Activated CD8-positive, alpha-beta T cell treated with anti-CD3 and anti-CD28 coated beads, Interleukin-2, amount 10 ng/mL, durations not matched to agents 7 days and 5 days (primary cell): ENCODE data around the gene ZNF511. TPM values are rescaled to one million over a fixed set of nuclear protein-coding genes. Genes with fewer than 3 reads are reported as not detected.

Source experiments
- ATAC-seq: fragments of 150-1000 bp; cut with Tn5 transposase; one replicate; pipeline ENCODE4 v1.10.0; 2021; ENCODE audit warnings: moderate library complexity
- CTCF ChIA-PET: fragments of 350-600 bp; sonication (Branson Sonifier 250); formaldehyde crosslinking; loops from one replicate; lab custom pipeline; 2021; ENCODE audit warnings: antibody characterized with exemption; lab: Charles Lee
- POLR2A ChIA-PET: fragments of 350-600 bp; sonication (Branson Sonifier 250); formaldehyde crosslinking; loops from one replicate; lab custom pipeline; 2021; ENCODE audit warnings: antibody characterized with exemption; lab: Charles Lee
- DNase-seq: peaks from one replicate; pipeline ENCODE4 v3.0.0-alpha.2; 2020
- H3K27ac Mint-ChIP-seq: one replicate; pipeline ENCODE4 v1.8.0; 2021; ENCODE audit warnings: mild to moderate bottlenecking, mixed read lengths
- H3K27me3 Mint-ChIP-seq: one replicate; pipeline ENCODE4 v1.8.0; 2021; ENCODE audit warnings: low read depth, mixed read lengths
- H3K36me3 Mint-ChIP-seq: one replicate; pipeline ENCODE4 v1.8.0; 2021; ENCODE audit warnings: low read depth, mixed read lengths
- H3K4me1 Mint-ChIP-seq: one replicate; pipeline ENCODE4 v1.8.0; 2021; ENCODE audit warnings: low read depth, mixed read lengths
- H3K4me3 Mint-ChIP-seq: one replicate; pipeline ENCODE4 v1.8.0; 2021; ENCODE audit warnings: mild to moderate bottlenecking, mixed read lengths
- H3K9me3 Mint-ChIP-seq: one replicate; pipeline ENCODE4 v1.8.0; 2022; ENCODE audit warnings: mixed read lengths; ENCODE audit not compliant: insufficient read depth
- total RNA-seq, 2 experiments: library from RNA; stranded (reverse); gene quantifications; one replicate each; pipeline ENCODE4 v1.2.3, GENCODE V29; 2021

The ZNF511 gene
- total RNA-seq, 2 experiments from 2014 or later, result 61.4 to 62.6 TPM

- ChIA-PET CTCF (interaction anchor here (1.0 to 2.0 kb wide), 2 partner anchors 9 to 32 kb away, joined by 3 to 8 read pairs; no protein-coding TSS in a partner anchor), POLR2A (interaction anchor here (0.6 to 1.6 kb wide), 5 partner anchors 12 to 202 kb away, joined by 3 to 5 read pairs (median 3); partner anchors contain the start of gene ECHS1)
- no peak overlapping the region for H3K27ac Mint-ChIP-seq
- ATAC-seq, result no peak
- H3K27me3 Mint-ChIP-seq, result no peaks in the 10 kb centered on the region
- DNase-seq, result no peak
- H3K4me3 Mint-ChIP-seq, result no peak overlapping the region
- peaks cover 15% of the 10 kb centered on the region for H3K36me3 Mint-ChIP-seq
- peaks cover 4% of the 10 kb centered on the region for H3K4me1 Mint-ChIP-seq
- H3K9me3 Mint-ChIP-seq, result no peaks in the 10 kb centered on the region
These were observed 52.5 kb downstream of the ZNF511 start for GRCh38 chr10:133361227-133361626.

GRCh38 chr10:133361773-133362441 is 53.2 kb downstream of the ZNF511 start:
- Mint-ChIP-seq H3K27me3 (no peaks in the 10 kb centered on the region), H3K4me1 (peaks cover 4% of the 10 kb centered on the region), H3K4me3 (no peak overlapping the region), H3K36me3 (peaks cover 15% of the 10 kb centered on the region), H3K9me3 (no peaks in the 10 kb centered on the region), H3K27ac (no peak overlapping the region)
- ChIA-PET CTCF (interaction anchor here (1.0 to 2.0 kb wide), 2 partner anchors 8 to 32 kb away, joined by 3 to 8 read pairs; no protein-coding TSS in a partner anchor), POLR2A (interaction anchor here (1.1 to 1.6 kb wide), 3 partner anchors 16 to 27 kb away, joined by 3 to 5 read pairs (median 3); no protein-coding TSS in a partner anchor)
- DNase-seq, result no peak
- ATAC-seq, result no peak

Other genes starting within 250 kb of the ZNF511 start
- gene ADGRA1, start 221.0 kb upstream of the ZNF511 start, total RNA-seq, result not detected
- under 1 TPM; 0.21 to 0.32 TPM for gene KNDC1, start 148.7 kb upstream of the ZNF511 start, total RNA-seq
- not detected for gene UTF1, start 78.7 kb upstream of the ZNF511 start, total RNA-seq
- gene VENTX, start 71.1 kb upstream of the ZNF511 start, total RNA-seq, result not detected
- gene ADAM8, start 32.0 kb upstream of the ZNF511 start, total RNA-seq, result 10 to 100 TPM; 69.9 to 75.5 TPM
- gene TUBGCP2, start within 50 bp of the ZNF511 start, total RNA-seq, result 10 to 100 TPM; 53.5 to 59.0 TPM
- not detected for gene CALY, start 28.0 kb downstream of the ZNF511 start, total RNA-seq
- not detected for gene PRAP1, start 38.5 kb downstream of the ZNF511 start, total RNA-seq
- gene FUOM, start 49.1 kb downstream of the ZNF511 start, total RNA-seq, result 10 to 100 TPM; 12.4 to 13.4 TPM
- 10 to 100 TPM; 47.0 to 48.5 TPM for gene ECHS1, start 64.4 kb downstream of the ZNF511 start, total RNA-seq
- gene PAOX, start 70.3 kb downstream of the ZNF511 start, total RNA-seq, result 1 to 10 TPM; 5.8 to 6.5 TPM
- 10 to 100 TPM; 51.8 to 54.8 TPM for gene MTG1, start 85.2 kb downstream of the ZNF511 start, total RNA-seq
- gene SPRN, start 115.7 kb downstream of the ZNF511 start, total RNA-seq, result not detected
- 1 to 10 TPM; 2.0 to 2.7 TPM for gene SCART1, start 145.0 kb downstream of the ZNF511 start, total RNA-seq
- under 1 TPM in 1 of 2 experiments, not detected in 1; 0.13 TPM for gene CYP2E1, start 218.4 kb downstream of the ZNF511 start, total RNA-seq